ENCODE data around the gene SPOUT1. TPM values are rescaled to one million over a fixed set of nuclear protein-coding genes. Genes with fewer than 3 reads are reported as not detected.

SPOUT1 gene, protein sequence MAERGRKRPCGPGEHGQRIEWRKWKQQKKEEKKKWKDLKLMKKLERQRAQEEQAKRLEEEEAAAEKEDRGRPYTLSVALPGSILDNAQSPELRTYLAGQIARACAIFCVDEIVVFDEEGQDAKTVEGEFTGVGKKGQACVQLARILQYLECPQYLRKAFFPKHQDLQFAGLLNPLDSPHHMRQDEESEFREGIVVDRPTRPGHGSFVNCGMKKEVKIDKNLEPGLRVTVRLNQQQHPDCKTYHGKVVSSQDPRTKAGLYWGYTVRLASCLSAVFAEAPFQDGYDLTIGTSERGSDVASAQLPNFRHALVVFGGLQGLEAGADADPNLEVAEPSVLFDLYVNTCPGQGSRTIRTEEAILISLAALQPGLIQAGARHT
- total RNA-seq = 11.2 and 40.4 TPM in 2 replicates

DNA sequence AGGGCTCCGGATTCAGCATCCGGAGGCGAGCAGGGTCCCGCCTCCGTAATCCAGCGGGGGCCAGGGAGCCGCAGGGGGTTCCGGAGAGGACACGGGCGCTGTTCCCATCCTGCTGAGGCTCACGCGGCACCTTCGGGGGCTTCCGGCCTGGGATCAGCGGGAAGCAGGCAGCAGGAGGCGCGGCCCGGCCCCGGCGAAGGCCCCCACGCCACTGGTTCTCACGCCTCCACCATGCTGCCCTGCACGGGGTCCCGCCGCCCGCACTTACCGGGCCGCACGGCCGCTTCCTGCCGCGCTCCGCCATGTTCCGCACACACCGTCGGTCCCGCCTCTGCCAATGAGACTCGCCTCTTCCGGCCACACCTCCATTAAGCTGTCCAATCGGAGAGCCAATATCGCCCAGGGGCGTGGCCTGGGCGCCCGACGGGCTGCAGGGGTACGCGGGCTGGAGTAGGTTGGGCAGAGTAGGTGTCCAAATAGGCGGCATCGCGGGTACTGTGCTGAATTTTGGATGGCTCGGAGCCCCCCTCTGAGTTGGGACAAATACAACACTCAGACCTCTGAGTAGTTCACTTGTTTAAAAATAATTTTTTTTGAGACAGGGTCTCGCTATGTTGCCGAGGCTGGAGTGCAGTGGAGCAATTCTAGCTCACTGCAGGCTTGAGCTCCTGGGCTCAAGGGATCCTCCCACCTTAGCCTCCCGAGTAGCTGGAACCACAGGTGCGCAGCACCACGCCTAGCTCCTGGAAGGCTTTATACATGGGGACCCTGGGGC, at the start of gene SPOUT1:
TSS of gene SPOUT1 (minus strand) at position 318 of the 775 bp plus-strand sequence. CDS start at position 304, 14 bp downstream.

DNA sequence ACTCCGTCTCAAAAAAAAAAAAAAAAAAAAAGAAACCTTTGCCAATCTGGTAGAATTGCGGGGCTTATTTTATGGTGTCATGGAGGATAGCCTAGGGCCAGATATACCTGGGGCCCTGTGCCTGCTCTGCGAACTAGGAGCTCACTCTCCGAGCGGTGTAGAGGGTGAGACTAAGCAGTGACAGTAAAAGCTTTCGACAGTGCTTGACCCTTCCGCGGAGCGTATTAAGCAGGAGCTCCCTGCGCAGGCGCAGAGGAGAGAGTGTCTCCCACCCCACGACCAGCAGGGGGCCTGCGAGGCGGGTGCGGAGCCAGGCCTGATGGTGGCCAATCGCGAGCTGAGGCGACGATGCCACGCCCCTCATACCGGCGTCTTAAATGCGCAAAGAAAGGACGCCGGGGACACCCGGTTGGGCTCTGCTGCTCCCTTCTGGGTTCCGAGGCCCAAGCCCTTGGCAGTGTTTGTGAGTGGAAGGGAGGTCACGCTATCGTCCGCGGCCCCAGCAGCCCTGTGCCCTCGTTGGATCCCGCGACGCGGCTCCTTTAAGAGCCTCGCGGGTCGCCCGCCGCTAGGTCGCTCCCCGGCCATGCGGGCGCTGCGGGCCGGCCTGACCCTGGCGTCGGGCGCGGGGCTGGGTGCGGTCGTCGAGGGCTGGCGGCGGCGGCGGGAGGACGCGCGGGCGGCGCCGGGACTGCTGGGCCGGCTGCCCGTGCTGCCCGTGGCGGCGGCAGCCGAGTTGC, 11.3 kb downstream of the SPOUT1 start, which contains the start of gene ENDOG:
TSS of gene ENDOG (plus strand) at position 402 of the 740 bp plus-strand sequence. CDS start at position 587, 185 bp downstream.

GRCh38 chr9:128786681-128787601, 42.7 kb downstream of the SPOUT1 start, which contains the start of gene TBC1D13:
TBC1D13 (plus strand) TSS chr9:128787253; CDS start chr9:128787354, 101 bp downstream.

GRCh38 chr9:128771745-128772519, 57.7 kb downstream of the SPOUT1 start, which contains the start of gene ZER1:
ZER1 (minus strand) TSS chr9:128771927; CDS start chr9:128755565, 16,362 bp downstream.

Other genes with a start within 250 kb of the SPOUT1 start
- gene DYNC2I2, start 172.9 kb downstream of the SPOUT1 start, total RNA-seq = 39.4 and 95.5 TPM in 2 replicates
- 395 and 658 TPM in 2 replicates for gene SET, start 140.6 kb downstream of the SPOUT1 start, total RNA-seq
- 3.1 and 3.7 TPM in 2 replicates for gene PKN3, start 127.3 kb downstream of the SPOUT1 start, total RNA-seq
- gene ZDHHC12, start 105.7 kb downstream of the SPOUT1 start, total RNA-seq = 67.0 and 73.5 TPM in 2 replicates
- gene ZER1, start 57.9 kb downstream of the SPOUT1 start, total RNA-seq = 19.0 and 35.0 TPM in 2 replicates
- gene TBC1D13, start 42.5 kb downstream of the SPOUT1 start, total RNA-seq = 17.8 and 18.2 TPM in 2 replicates
- gene ENDOG, start 11.3 kb downstream of the SPOUT1 start, total RNA-seq = 7.7 and 35.5 TPM in 2 replicates
- 5.3 and 13.3 TPM in 2 replicates for gene KYAT1, start 52.2 kb upstream of the SPOUT1 start, total RNA-seq
- 70.5 and 117 TPM in 2 replicates for gene LRRC8A, start 52.3 kb upstream of the SPOUT1 start, total RNA-seq
- gene PHYHD1, start 91.2 kb upstream of the SPOUT1 start, total RNA-seq = 3.6 and 24.5 TPM in 2 replicates
- 33.7 and 40.4 TPM in 2 replicates for gene DOLK, start 117.8 kb upstream of the SPOUT1 start, total RNA-seq
- gene NUP188, start 117.9 kb upstream of the SPOUT1 start, total RNA-seq = 56.7 and 99.2 TPM in 2 replicates
- gene SH3GLB2, start 198.5 kb upstream of the SPOUT1 start, total RNA-seq = 49.7 and 61.0 TPM in 2 replicates
- 24.1 and 30.9 TPM in 2 replicates for gene MIGA2, start 206.8 kb upstream of the SPOUT1 start, total RNA-seq